Astrocyte of the hippocampus (primary cell): ENCODE results near the gene CCR7.
"Not testable (repeated sequence)": the region's sequence is repeated elsewhere in the genome, so short reads cannot be mapped to it uniquely, and the experiment has no call there.

Experiments
- DNase-seq: peaks from one replicate; pipeline ENCODE4 v3.0.0; 2011; ENCODE audit warnings: low read depth, low spot score

The CCR7 gene

GRCh38 chr17:40597556-40598300 is 32.5 kb upstream of the CCR7 start:
- no peak for DNase-seq

GRCh38 chr17:40597156-40597555 is 31.9 kb upstream of the CCR7 start:
- no peak for DNase-seq

DNA sequence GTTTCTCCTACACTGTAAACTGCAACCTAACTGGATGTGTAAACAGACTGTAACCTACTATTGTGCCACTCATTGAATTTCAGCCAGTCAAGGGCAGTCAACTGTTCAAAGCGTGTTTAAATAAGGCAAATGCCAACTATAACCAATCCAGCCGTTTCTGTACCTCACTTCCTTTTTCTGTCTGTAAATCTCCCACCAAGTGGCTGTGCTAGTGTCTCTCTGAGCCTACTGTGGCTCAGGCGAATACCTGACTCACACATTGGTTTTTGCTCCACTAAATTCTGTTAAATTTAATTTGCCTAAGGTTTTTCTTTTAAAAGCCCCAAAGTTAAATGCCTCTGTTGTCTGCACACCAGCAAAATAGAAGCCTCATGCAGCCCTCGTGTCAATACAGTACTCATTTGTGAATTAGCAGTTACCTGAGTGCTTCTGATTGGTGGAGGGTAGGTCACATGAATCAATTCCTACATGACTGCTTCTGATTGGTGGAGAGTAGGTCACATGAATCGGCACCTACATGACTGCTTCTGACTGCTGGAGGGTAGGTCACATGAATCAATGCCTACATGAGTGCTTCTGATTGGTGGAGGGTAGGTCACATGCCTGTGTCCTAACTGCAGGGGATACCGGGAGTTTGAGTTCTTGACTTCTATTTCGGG is 31.1 kb upstream of the CCR7 start:
- no peak for DNase-seq

DNA sequence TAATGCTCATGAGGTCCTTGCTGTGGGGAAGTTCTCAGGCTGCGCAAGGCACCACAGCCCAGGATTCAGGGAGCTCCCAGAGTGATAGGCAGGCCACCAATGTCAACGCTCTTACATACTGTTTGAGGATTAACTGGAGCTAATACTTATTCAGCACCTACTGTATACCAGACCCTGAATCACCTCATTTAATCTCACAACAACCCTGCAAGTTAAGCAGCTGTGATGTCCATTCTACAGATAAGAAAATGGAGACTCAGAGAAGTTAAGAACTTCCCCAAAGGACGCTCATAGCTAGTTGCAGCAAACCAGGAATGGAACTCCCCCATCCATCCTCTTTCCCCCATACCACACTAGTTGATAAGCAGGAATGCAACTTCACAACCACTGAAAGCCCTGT is 25.5 kb upstream of the CCR7 start:
- DNase-seq = no peak

DNA sequence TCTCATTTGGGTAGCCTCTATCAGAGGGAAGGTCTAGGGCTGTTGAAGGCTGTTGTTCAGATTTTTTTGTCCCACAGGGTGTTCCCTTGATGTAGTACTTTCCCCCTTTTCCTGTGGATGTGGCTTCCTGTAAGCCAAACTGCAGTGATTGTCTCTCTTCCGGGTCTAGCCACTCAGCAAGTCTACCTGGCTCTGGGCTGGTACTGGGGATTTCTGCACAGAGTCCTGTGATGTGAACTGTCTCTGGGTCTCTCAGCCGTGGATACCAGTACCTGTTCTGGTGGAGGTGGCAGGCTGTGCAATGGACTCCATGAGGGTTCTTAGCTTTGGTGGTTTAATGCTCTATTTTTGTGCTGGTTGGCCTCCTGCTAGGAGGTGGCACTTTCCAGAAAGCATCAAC is 23.3 kb upstream of the CCR7 start:
- DNase-seq = no peak

- DNase-seq = not testable (repeated sequence)
These were observed 21.0 kb upstream of the CCR7 start for GRCh38 chr17:40586264-40586663.

DNA sequence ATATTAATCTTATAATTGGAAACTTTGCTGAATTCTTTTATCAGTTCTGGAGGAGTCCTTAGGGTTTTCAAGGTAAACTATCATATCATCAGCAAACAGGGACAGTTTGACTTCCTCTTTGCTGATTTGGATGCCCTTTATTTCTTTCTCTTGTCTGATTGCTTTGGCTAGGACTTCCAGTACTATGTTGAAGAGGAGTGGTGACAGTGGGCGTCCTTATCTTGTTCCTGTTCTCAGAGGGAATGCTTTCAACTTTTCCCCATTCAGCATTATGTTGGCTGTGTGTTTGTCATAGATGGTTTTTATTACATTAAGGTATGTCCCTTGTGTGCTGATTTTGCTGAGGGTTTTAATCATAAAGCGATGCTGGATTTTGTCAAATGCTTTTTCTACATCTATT is 19.7 kb upstream of the CCR7 start:
- DNase-seq = not testable (repeated sequence)

- DNase-seq = no peak
These were observed 17.1 kb upstream of the CCR7 start for GRCh38 chr17:40582328-40582901.

DNA sequence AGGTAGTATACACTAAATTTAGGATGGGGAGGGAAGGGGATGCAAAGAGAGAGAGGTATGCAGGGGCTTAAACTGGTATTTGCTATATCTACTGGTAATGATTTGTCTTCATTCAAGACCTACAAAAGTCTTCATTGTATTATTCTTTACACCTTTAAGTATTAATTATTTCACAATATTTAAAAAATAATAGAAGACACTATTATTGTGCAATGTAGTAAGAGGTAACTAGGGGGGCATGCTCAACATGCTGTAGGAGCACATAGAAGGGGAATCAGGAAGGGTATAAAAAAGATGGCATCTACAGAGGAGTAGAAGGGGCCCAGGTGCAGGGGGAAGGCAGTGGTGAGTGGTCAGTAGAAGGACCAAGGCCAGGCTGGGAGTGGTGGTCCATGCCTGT is 14.9 kb upstream of the CCR7 start:
- no peak for DNase-seq

DNA sequence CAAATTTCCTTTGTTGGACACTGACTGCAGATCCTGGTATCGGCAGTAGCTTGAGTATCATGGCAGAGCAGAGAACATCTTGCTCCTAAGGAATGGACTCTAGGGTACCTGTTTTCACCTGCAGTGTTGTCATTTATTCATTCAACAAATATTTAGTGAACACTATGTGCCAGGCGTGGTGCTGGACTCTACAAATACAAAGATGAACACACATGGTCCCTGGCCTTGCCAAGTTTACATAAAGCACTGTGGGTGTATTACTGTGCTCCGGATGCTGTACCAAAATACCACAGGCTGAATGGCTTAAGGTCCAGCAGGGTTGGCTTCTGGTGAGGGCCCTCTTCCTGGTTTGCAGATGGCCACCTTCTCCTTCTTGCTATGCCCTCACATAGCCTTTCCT is 14.2 kb upstream of the CCR7 start:
- DNase-seq = no peak

DNA sequence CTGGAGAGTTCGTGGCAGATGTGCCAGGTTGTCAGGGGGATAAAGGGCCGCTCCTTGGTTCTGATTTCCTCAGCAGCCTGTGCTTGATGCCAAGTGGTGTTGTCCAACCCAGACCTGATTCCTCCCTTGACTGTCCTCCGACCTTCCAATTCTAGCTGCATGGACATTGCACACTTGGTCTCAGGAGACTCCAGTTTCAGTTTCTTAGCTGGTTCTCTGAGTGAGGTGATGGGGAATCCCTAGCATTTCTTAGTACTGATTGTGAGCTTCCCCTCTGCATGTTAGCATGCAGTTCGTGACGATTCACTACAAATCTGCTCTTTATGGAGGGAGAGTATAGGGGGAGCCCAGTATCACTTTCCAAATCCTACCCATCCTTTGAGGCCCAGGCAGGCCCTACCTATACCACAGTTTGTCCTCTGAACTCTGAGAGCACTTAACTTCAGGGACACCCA is 12.4 kb upstream of the CCR7 start:
- DNase-seq = no peak

- DNase-seq = no peak
These were observed 11.0 kb upstream of the CCR7 start for GRCh38 chr17:40576113-40576740.

- no peak for DNase-seq
These were observed 9.0 kb upstream of the CCR7 start for GRCh38 chr17:40574292-40574691.

DNA sequence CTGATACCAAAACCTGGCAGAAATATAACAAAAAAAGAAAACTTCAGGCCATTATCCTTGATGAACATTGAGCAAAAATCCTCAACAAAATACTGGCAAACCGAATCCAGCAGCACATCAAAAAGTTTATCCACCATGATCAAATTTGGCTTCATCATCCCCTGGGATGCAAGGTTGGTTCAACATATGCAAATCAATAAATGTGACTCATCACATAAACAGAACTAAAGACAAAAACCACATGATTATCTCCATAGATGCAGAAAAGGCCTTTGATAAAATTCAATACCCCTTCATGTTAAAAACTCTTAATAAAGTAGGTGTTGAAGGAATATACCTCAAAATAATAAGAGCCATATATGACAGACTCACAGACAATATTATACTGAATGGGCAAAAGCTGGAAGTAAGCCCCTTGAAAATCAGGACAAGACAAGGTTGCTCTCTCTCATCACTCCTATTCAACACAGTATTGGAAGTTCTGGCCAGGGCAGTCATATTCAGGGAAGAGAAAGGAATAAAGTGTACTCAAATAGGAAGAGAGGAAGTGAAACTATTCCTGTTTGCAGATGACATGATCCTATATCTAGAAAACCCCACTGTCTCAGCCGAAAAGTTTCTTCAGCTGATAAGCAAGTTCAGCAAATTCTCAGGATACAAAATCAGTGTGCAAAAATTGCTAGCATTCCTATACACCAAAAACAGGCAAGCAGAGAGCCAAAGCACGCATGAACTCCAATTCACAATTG is 7.1 kb upstream of the CCR7 start:
- DNase-seq = not testable (repeated sequence)

GRCh38 chr17:40568074-40568836 is 3.0 kb upstream of the CCR7 start:
- DNase-seq = no peak

- no peak for DNase-seq
These were observed 2.1 kb upstream of the CCR7 start for GRCh38 chr17:40567377-40567776.

DNA sequence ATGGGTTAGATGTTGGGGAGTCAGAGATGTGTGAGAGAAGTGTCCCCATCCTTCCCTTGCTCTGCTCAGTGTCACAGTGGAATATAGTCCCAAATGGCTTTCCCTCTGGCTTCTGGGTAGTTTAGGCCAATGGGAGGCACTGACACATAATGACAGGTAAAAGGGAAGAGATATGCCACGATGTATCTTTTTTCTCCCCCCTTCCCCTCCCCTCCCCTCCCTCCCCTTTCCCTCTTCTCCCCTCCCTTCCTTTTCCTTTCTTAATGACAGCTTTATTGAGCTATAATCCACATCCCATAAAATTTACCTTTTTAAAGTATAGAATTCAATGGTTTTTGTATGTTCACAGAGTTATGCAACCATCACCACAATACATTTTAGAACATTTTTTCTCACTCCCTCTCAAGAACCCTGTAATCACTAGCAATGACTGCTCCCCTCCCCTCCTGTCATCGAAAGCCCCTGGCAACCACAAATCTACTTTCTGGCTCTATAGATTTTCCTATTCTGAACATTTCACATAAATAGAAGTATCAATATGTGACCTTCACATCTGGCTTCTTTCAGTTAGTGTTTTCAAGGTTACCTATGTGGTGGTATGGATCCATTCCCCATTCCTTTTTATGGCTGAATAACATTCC is 617 bp upstream of the CCR7 start:
- no peak for DNase-seq

GRCh38 chr17:40564195-40564882 is 933 bp downstream of the CCR7 start:
- no peak for DNase-seq

DNA sequence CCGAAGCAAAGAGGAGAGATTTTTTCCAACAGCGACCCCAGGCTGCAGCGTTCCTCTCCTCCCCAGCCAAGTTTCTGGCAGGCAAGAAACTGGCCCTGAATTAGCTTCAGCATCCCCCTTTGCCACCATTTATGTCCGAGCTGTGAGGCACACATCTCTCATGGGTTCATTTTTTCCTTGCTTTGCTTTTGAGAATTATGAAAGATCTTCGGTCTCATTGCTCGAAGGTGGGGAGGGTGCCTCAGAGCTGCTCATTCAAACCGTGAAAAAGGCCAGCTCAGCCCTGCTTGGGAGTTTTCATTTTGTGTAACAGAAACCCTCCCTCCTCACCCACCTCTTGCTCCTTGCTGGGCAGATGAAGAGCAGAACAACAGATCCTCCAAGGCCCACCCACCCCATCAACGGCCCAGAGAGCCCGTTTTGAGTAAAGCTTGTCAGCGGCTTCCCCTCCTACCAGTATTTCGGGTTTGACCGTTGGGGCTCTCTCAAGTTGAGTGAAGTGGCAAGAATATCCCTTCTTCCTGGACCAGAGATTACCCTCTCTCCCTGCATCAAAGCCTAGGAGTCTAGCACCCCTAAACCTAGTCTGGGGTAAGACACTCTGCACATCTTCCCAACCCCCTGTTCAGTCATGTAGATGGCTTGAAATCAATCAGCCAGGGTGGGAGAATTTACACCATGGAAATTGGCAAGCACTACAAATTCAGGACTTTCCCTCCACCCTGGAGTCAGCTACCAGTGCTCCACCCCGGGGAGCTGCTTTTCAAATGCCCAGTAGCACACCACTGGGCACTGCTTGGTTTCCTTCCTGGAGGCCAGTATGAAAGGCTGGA is 1.8 kb downstream of the CCR7 start:
- DNase-seq = no peak
